Retina (tissue), 1 donor: ENCODE measurements around the gene WDR33.

Experiments used
- DNase-seq: peaks from one replicate; pipeline ENCODE4 v3.0.0-alpha.2; 2016

WDR33 gene

DNA sequence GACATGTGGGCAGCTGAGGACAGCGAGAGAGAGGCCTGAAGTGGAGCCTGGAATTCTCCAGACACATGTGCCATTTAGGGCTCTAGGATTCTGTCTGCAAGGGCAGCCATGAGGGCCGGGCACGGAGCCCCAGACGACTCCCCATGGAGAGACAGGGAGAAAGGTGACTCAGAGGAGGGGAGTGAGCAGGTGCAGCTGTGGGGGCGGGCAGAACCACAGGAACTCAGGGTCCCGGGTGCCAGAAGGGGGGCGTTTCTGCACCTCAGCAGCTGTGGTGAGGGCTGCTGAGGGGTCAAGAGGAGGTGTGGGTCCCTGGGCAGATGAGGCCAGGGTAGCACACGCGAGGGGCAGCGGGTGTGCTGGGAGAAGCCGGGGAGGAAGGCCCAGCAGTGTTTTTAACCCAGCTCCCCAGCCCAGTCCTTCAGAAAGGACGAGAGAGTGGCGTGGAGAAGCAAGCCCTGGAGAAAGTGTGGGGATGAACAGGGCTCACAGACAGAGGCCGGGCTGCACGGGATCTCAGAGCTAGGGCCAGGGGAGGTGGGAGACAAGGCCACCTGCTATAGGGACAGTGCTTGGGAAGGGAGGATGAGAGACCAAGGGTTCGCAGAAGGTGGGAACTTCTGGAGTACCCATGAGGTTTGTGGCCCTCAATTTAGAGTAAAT lies 157.4 kb downstream of the WDR33 start:
- DNase-seq: no peak

- DNase-seq: no peak
These were observed 158.1 kb downstream of the WDR33 start for GRCh38 chr2:127652786-127653357.

GRCh38 chr2:127651971-127652550 lies 158.9 kb downstream of the WDR33 start:
- DNase-seq: no peak

GRCh38 chr2:127651381-127651809 lies 159.6 kb downstream of the WDR33 start:
- no peak for DNase-seq
